KMS-11 (cell line): ENCODE data around the gene NECAB3.

Experiments
- H2AFZ ChIP-seq: fragments of 200-600 bp; sonication (generic); 2 replicates; pipeline ENCODE4 v1.6.1; 2016; ENCODE audit warnings: antibody characterized with exemption, mixed run types, low read depth
- H3K27ac ChIP-seq: fragments of 200-600 bp; sonication (generic); 2 replicates; pipeline ENCODE4 v1.6.1; 2016; ENCODE audit warnings: mild to moderate bottlenecking, mixed run types
- H3K27me3 ChIP-seq: fragments of 200-600 bp; sonication (generic); 2 replicates; pipeline ENCODE4 v1.6.1; 2017; ENCODE audit warnings: mild to moderate bottlenecking, low read depth, mixed run types, moderate library complexity; ENCODE audit not compliant: insufficient read depth
- H3K36me3 ChIP-seq: fragments of 200-600 bp; sonication (generic); 2 replicates; pipeline ENCODE4 v1.6.1; 2017; ENCODE audit warnings: mild to moderate bottlenecking, mixed run types; ENCODE audit not compliant: insufficient read depth
- H3K4me1 ChIP-seq: fragments of 200-600 bp; sonication (generic); 2 replicates; pipeline ENCODE4 v1.6.1; 2016; ENCODE audit warnings: mild to moderate bottlenecking, low read depth, mixed run types; ENCODE audit not compliant: poor library complexity, severe bottlenecking
- H3K4me2 ChIP-seq: fragments of 200-600 bp; sonication (generic); 2 replicates; pipeline ENCODE4 v1.7.0; 2016; ENCODE audit warnings: mild to moderate bottlenecking, mixed run types
- H3K4me3 ChIP-seq: fragments of 200-600 bp; sonication (generic); IDR thresholded peaks from 2 replicates; pipeline ENCODE4 v1.6.1; 2017; ENCODE audit warnings: low read depth, low read length, mixed read lengths; ENCODE audit not compliant: insufficient read depth
- H3K79me2 ChIP-seq: fragments of 200-600 bp; sonication (generic); 2 replicates; pipeline ENCODE4 v1.6.1; 2016; ENCODE audit warnings: low read depth, mixed run types; ENCODE audit not compliant: insufficient read depth
- H3K9ac ChIP-seq: fragments of 200-600 bp; sonication (generic); 2 replicates; pipeline ENCODE4 v1.6.1; 2016; ENCODE audit warnings: mild to moderate bottlenecking, mixed run types
- H4K20me1 ChIP-seq: fragments of 200-600 bp; sonication (generic); 2 replicates; pipeline ENCODE4 v1.6.1; 2016; ENCODE audit warnings: mild to moderate bottlenecking, mixed run types; ENCODE audit not compliant: insufficient read depth
- CTCF ChIP-seq: fragments of 200-600 bp; sonication (generic); conservative IDR thresholded peaks from 2 replicates; pipeline ENCODE4 v1.6.1; 2017; ENCODE audit warnings: low read depth, mild to moderate bottlenecking, antibody characterized with exemption, low read length, moderate library complexity, mixed read lengths

The NECAB3 gene

GRCh38 chr20:33629979-33630378 lies 44.2 kb downstream of the NECAB3 start:
- no peak overlapping the region for H3K4me2 ChIP-seq
- H3K79me2 ChIP-seq: no peaks in the 10 kb centered on the region
- TF ChIP-seq CTCF: no peak
- H3K4me3 ChIP-seq: no peak overlapping the region
- H3K9ac ChIP-seq: no peak overlapping the region
- H4K20me1 ChIP-seq: no peaks in the 10 kb centered on the region
- H2AFZ ChIP-seq: no peak overlapping the region
- H3K36me3 ChIP-seq: no peaks in the 10 kb centered on the region
- no peaks in the 10 kb centered on the region for H3K27me3 ChIP-seq
- H3K4me1 ChIP-seq: no peaks in the 10 kb centered on the region
- H3K27ac ChIP-seq: no peak overlapping the region

GRCh38 chr20:33629533-33629932 lies 44.7 kb downstream of the NECAB3 start:
- Histone ChIP-seq H2AFZ (no peak overlapping the region), H3K36me3 (no peaks in the 10 kb centered on the region), H3K27me3 (no peaks in the 10 kb centered on the region), H3K9ac (no peak overlapping the region), H4K20me1 (no peaks in the 10 kb centered on the region), H3K4me2 (no peak overlapping the region), H3K27ac (no peak overlapping the region), H3K4me3 (no peak overlapping the region), H3K79me2 (no peaks in the 10 kb centered on the region), H3K4me1 (no peaks in the 10 kb centered on the region)
- no peak for TF ChIP-seq CTCF

- Histone ChIP-seq H3K4me1 (no peaks in the 10 kb centered on the region), H3K4me2 (no peak overlapping the region), H3K79me2 (no peaks in the 10 kb centered on the region), H3K36me3 (no peaks in the 10 kb centered on the region), H4K20me1 (no peaks in the 10 kb centered on the region), H3K4me3 (no peak overlapping the region), H3K27me3 (no peaks in the 10 kb centered on the region), H3K9ac (no peak overlapping the region), H2AFZ (no peak overlapping the region), H3K27ac (no peak overlapping the region)
- TF ChIP-seq CTCF: no peak
Observed at GRCh38 chr20:33627577-33628216, 46.5 kb downstream of the NECAB3 start.

- H3K4me1 ChIP-seq: no peaks in the 10 kb centered on the region
- no peak overlapping the region for H3K9ac ChIP-seq
- H3K4me2 ChIP-seq: no peak overlapping the region
- no peak overlapping the region for H3K27ac ChIP-seq
- H2AFZ ChIP-seq: no peak overlapping the region
- H3K79me2 ChIP-seq: no peaks in the 10 kb centered on the region
- no peak overlapping the region for H3K4me3 ChIP-seq
- no peaks in the 10 kb centered on the region for H3K27me3 ChIP-seq
- no peaks in the 10 kb centered on the region for H4K20me1 ChIP-seq
- H3K36me3 ChIP-seq: no peaks in the 10 kb centered on the region
- TF ChIP-seq CTCF: no peak
Observed at GRCh38 chr20:33626190-33626589, 48.0 kb downstream of the NECAB3 start.
